Measurements from ENCODE around the gene GMPS. TPM values are rescaled to one million over a fixed set of nuclear protein-coding genes. Genes with fewer than 3 reads are reported as not detected.
"Not testable (repeated sequence)": the region's sequence is repeated elsewhere in the genome, so short reads cannot be mapped to it uniquely, and the experiment has no call there.

The GMPS gene
- total RNA-seq, 1 donor, result 52.2 TPM

GRCh38 chr3:155957412-155957880, 87.0 kb downstream of the GMPS start:
- H3K4me3 ChIP-seq (ENCODE audit: low read depth, low read length), result no peak overlapping the region
- TF ChIP-seq, protein P1, sequence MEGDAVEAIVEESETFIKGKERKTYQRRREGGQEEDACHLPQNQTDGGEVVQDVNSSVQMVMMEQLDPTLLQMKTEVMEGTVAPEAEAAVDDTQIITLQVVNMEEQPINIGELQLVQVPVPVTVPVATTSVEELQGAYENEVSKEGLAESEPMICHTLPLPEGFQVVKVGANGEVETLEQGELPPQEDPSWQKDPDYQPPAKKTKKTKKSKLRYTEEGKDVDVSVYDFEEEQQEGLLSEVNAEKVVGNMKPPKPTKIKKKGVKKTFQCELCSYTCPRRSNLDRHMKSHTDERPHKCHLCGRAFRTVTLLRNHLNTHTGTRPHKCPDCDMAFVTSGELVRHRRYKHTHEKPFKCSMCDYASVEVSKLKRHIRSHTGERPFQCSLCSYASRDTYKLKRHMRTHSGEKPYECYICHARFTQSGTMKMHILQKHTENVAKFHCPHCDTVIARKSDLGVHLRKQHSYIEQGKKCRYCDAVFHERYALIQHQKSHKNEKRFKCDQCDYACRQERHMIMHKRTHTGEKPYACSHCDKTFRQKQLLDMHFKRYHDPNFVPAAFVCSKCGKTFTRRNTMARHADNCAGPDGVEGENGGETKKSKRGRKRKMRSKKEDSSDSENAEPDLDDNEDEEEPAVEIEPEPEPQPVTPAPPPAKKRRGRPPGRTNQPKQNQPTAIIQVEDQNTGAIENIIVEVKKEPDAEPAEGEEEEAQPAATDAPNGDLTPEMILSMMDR (IDR thresholded peaks at IDR 0.05; ENCODE audit: insufficient read depth, low read depth, low read length), result no peak
- DNase-seq (ENCODE audit: low read depth), result no peak

- TF ChIP-seq, protein P1 (IDR thresholded peaks at IDR 0.05; ENCODE audit: insufficient read depth, low read depth, low read length), result no peak
- H3K4me3 ChIP-seq (ENCODE audit: low read depth, low read length), result no peak overlapping the region
- DNase-seq (ENCODE audit: low read depth), result no peak
Measured at GRCh38 chr3:155958676-155959075, 88.2 kb downstream of the GMPS start.

- DNase-seq (ENCODE audit: low read depth), result peak; percentile 90
- TF ChIP-seq, protein P1 (IDR thresholded peaks at IDR 0.05; ENCODE audit: insufficient read depth, low read depth, low read length), result no peak
- H3K4me3 ChIP-seq (ENCODE audit: low read depth, low read length), result no peak overlapping the region
Measured at GRCh38 chr3:155960060-155960459, 89.6 kb downstream of the GMPS start.

- not testable (repeated sequence) for H3K4me3 ChIP-seq (ENCODE audit: low read depth, low read length); DNase-seq (ENCODE audit: low read depth)
Measured at GRCh38 chr3:155961044-155961443, 90.6 kb downstream of the GMPS start.

- TF ChIP-seq, protein P1 (IDR thresholded peaks at IDR 0.05; ENCODE audit: insufficient read depth, low read depth, low read length), result no peak
- H3K4me3 ChIP-seq (ENCODE audit: low read depth, low read length), result no peak overlapping the region
- no peak for DNase-seq (ENCODE audit: low read depth)
Measured at GRCh38 chr3:155963570-155963969, 93.1 kb downstream of the GMPS start.

DNA sequence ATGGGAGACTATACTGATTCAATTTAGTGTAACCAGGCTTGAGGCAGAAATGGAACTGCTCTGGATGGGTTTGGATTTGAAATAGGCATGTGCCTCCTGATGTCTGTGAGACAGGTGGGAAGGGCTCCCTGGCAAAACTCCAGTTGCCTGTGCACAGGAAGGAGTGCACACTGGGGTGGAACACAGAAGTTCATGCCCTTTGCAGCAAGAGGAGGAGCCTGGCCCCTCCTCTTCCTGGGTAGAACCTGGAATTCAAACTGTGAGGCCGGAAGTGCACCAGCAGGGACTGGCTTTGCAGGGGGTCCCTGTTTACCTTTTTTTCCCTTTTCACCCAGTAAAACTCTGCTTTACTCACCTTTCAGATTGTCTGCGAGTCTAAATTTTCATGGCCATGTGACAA, 99.9 kb downstream of the GMPS start:
- H3K4me3 ChIP-seq (ENCODE audit: low read depth, low read length), result no peak overlapping the region
- no peak for DNase-seq (ENCODE audit: low read depth)
- TF ChIP-seq, protein P1 (IDR thresholded peaks at IDR 0.05; ENCODE audit: insufficient read depth, low read depth, low read length), result no peak

DNA sequence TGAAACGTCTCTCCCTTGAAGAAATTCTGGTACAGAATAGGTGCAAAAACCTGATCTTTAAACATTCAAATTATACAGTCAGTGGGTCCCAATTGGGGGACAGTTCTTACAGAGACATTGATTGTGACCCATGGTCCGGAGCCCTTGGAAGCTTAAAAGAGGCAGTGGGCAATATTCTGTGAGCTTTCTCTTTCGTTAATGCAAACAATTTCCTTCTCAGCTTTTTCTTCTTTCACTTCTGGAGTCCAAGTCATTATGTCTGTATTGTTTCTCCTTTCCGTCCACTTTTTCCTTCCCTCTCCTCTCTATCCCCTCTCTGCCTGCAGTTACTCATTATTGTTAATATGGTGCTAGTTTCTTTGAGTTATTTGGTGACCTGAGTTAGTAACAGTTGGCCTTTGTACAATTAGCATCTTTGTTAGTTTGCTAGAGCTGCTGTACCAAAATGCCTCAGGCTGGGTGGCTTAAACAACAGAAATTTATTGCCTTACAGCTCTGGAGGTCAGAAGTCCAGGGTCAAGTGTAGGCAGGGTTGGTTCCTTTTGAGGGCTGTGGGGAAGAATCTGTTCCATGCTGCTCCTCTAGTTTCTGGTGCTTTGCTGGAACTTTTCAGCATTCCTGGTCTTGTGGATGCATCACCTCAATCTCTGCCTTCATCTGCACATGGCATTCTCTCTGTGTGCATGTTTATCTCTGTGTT, 102.6 kb downstream of the GMPS start:
- no peak for DNase-seq (ENCODE audit: low read depth)

More for the DNA sequence above, 102.6 kb downstream of the GMPS start:
- TF ChIP-seq, protein P1 (IDR thresholded peaks at IDR 0.05; ENCODE audit: insufficient read depth, low read depth, low read length), result no peak
- H3K4me3 ChIP-seq (ENCODE audit: low read depth, low read length), result no peak overlapping the region

All from fibroblast of villous mesenchyme (primary cell).